NCI-H82 treated with DMSO at 0.1 percent for 48 hours (cell line): ENCODE data around the gene RANGAP1.

Source experiments
- DNase-seq: peaks from one replicate; lab custom pipeline; 2025; ENCODE audit not compliant: unreplicated experiment; lab: John Stamatoyannopoulos, UW

The RANGAP1 gene

DNA sequence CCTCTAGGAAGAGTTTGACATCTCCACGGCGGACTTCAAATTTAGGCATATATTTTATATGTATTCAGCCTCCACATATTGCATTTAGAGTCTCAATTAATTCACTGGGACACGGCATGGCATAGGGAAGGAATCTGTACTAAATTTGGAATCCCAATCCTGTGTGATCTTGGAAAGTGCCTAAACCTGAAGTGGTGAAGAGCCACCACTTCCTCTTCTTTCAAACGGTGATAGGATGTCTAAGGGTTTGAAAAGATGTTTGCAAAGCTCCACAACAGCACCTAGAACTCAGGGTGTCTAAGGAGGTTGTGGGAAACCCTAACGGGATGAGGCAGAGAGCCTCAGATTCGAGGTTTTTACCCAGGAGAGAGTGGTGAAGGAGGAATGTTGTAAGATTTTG lies 81.9 kb downstream of the RANGAP1 start:
- DNase-seq: no peak

DNA sequence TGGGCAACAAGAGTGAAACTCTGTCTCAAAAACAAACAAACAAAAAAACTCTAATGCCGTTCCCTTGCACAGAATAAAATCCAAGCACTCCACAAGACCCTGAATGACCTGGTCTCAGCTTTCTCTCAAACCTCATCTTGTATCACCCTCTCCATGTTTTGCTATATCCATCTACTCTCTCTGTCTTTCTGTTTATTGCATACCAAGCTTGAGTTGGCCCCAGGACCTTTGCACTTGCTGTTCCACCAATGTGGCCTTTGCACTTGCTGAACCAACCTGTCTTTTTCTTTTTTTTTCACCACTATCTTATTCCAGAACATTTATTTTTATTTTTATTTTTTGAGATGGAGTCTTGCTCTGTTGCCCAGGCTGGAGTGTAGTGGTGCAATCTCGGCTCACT lies 82.9 kb downstream of the RANGAP1 start:
- DNase-seq: no peak

DNA sequence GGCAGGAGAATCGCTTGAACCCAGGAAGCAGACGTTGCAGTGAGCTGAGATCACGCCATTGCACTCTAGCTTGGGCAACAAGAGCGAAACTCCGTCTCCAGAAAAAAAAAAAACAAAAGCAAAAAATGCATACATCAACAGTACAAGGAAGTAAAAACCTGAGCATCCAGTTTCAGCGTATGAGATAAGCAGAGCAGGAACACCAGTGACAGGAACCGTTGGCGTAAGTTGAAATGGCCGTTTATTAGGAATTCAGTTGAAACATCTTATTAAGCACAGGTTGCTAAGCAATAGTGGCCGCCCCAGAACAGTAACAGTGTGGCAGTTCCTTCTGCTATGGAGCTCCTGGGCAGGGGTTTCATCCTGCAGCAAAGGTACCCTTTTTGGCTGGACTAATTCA lies 84.8 kb downstream of the RANGAP1 start:
- no peak for DNase-seq

DNA sequence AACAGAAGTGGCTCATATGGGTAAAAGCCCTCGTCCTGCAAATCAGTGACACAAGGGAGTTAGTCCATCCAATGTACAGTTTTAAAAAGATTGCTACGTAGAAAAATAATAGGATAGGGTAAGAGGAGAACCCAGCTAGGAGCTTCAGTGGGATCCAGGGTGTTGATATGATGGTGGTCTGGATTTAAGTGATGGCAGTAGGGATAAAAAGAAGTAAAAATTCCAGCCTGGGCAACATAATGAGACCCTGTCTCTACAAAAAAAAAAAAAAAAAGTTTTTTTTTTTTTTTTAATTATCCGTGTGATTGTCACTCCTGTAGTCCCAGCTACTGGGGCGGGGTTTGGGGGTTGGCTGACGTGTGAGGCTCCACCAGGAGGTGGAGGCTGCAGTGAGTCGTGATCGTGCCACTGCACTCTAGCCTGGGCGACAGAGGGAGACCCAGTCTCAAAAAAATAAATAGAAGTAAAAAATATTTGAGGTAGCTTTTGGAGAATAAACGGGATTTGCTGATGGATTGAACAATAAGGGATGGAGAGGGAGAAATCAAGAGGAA lies 87.9 kb downstream of the RANGAP1 start:
- DNase-seq: no peak

DNA sequence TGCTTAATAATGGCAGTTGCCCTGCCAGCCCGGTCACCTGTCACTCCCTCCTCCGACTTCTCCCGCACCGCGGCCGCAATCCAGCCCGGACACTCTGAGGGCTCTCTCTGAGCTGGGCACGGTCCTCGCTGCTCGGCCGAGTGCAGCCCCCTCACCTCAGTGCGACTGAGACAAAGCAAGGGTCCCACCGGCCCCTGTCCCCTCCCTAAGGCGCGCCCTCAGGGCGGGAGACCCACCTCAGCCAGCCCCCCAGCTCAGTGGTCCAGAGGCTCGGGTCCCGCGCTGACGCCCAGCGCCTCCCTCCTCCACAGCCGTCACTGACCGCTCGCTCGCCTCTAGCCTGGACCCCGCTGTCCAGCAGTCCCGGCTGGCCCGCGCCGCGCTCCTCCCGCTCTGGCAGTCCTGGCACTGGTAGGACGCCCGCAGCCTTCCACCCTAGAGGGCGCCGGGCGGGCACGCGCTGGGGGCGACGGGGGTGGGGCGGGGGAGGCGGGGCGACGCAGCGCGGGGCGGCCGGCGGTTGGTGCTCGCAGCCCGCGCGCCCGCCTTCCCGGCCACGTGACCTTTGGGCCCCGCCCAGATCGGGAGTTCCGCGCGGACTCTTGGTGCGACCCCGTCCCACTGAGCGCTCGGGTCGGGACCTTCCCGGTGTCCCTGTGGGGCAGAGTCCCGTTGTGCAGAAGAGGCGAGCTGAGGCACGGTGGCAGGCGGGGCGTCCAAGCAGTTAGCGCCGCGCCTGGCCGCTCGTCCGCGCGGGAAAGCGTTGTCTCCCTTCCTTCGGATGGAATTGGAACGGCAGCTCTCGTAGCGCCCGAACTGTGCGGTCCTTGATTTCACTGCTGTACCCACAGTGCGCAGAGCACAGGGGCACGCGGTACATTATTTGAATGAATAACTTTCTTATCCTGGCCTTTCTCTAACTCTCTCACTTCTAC lies 88.7 kb downstream of the RANGAP1 start:
- DNase-seq: peak; percentile 45
